SK-N-MC (cell line): ENCODE results near the gene ACTN1.

ENCODE experiments used
- DNase-seq: peaks from one replicate; pipeline ENCODE4 v3.0.0-alpha.2; 2011; ENCODE audit warnings: low read depth, low spot score
- H3K27ac ChIP-seq: fragments of 200-600 bp; sonication (generic); 2 replicates; pipeline ENCODE4 v1.5.1; 2016; ENCODE audit warnings: mixed run types
- H3K36me3 ChIP-seq: fragments of 200-600 bp; sonication (generic); 2 replicates; pipeline ENCODE4 v1.6.1; 2017; ENCODE audit warnings: antibody characterized with exemption, low read length, mixed read lengths; ENCODE audit not compliant: insufficient read depth
- H3K4me3 ChIP-seq: fragments of 200-600 bp; sonication (generic); 2 replicates; pipeline ENCODE4 v1.5.1; 2016
- H3K9ac ChIP-seq: fragments of 200-600 bp; sonication (generic); 2 replicates; pipeline ENCODE4 v1.8.0; 2017; ENCODE audit warnings: mixed run types, mixed read lengths; ENCODE audit not compliant: insufficient read length
- H3K9me3 ChIP-seq: fragments of 200-600 bp; sonication (generic); 2 replicates; pipeline ENCODE4 v1.6.1; 2017; ENCODE audit warnings: low read depth, mild to moderate bottlenecking, antibody characterized with exemption, low read length, moderate library complexity, mixed read lengths
- EZH2 ChIP-seq: fragments of 200-600 bp; sonication (generic); IDR thresholded peaks from one replicate; pipeline ENCODE4 v1.6.1; 2017; ENCODE audit warnings: antibody characterized with exemption
- FOXP2 ChIP-seq: optimal IDR thresholded peaks from 2 replicates; pipeline ENCODE3; 2011; ENCODE audit warnings: mild to moderate bottlenecking, moderate library complexity; ENCODE audit not compliant: insufficient read depth; ENCODE audit errors: extremely low read length, control extremely low read depth
- POLR2AphosphoS5 ChIP-seq: IDR thresholded peaks from 2 replicates; pipeline ENCODE4 v1.6.1; 2012; ENCODE audit warnings: mild to moderate bottlenecking, low read depth, low read length, borderline replicate concordance

ACTN1 gene

DNA sequence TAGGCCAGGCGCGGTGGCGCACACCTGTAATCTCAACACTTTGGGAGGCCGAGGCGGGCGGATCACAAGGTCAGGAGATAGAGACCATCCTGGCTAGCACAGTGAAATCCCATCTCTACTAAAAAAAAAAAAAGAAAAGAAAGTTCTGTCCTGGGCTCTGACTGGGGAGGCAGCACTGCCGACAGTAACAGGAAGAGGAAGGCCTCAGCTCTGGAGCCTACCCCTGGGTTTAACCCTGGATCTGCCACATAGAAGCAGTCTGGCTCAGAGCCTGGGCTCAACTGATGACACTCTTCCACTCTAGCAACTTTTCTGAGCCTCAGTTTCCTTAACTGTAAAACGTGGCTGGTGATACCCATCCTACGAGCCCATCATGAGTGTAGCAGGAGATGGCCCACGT is 60.5 kb downstream of the ACTN1 start:
- TF ChIP-seq FOXP2: no peak
- TF ChIP-seq POLR2AphosphoS5: no peak
- no peak for TF ChIP-seq EZH2
- DNase-seq: no peak
- Histone ChIP-seq H3K36me3 (peaks cover 10% of the 10 kb centered on the region), H3K9ac (no peak overlapping the region), H3K4me3 (no peak overlapping the region), H3K9me3 (no peaks in the 10 kb centered on the region), H3K27ac (no peak overlapping the region)

DNA sequence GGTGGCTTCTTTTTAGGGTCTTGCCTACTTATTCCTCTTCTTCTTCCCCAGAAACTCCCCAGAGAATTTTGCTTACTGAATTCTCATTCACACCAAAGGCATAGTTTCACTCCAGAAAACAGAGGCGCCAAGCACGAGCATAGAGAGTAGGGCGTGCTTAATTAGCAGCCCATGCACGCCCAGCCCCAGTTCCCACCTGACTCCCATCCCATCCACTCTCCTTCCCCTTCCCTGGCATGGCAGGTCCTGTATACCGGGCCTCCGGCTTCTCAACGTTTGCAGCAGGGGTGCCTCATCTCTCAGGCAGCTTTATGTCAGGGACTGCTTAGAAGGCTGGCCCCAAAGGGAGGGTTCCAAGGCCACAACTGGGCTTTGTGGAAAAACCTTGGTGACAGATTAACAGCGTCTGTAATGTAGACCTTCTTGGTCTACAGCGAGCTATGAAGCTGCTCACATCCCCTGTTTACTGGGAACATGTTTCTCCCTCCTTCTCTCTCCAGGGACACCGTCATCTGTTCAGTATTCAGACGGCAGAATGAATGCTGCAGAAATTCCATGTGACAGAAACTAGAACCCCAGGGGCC is 62.7 kb downstream of the ACTN1 start:
- Histone ChIP-seq H3K9me3 (no peaks in the 10 kb centered on the region), H3K9ac (no peak overlapping the region), H3K4me3 (no peak overlapping the region), H3K27ac (no peak overlapping the region), H3K36me3 (peaks cover 10% of the 10 kb centered on the region)
- no peak for TF ChIP-seq POLR2AphosphoS5
- no peak for TF ChIP-seq EZH2
- no peak for TF ChIP-seq FOXP2
- no peak for DNase-seq

DNA sequence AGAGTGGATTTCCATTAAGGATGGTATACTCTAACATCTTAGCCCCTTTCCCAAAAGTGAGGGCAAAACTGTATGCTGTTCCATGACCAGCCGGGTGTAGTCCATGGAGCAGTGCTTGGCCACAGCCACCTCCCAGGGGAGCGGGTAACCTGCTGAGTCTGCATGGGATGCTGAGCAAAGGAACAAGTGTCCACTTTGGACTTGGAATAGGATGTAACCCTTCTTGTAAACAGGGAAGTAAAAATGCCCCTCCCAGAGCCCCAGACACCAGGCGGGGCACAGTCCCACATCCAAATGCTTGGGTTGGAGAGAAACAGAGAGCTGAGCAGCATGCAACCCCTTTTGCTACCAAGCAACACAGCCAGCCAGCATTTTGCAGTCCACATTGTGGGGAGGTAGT is 65.6 kb downstream of the ACTN1 start:
- Histone ChIP-seq H3K9me3 (no peaks in the 10 kb centered on the region), H3K4me3 (no peak overlapping the region), H3K9ac (no peak overlapping the region), H3K27ac (no peak overlapping the region), H3K36me3 (no peaks in the 10 kb centered on the region; the same call in none of the 2 replicates)
- TF ChIP-seq POLR2AphosphoS5: no peak
- no peak for TF ChIP-seq EZH2
- TF ChIP-seq FOXP2: no peak
- DNase-seq: no peak

DNA sequence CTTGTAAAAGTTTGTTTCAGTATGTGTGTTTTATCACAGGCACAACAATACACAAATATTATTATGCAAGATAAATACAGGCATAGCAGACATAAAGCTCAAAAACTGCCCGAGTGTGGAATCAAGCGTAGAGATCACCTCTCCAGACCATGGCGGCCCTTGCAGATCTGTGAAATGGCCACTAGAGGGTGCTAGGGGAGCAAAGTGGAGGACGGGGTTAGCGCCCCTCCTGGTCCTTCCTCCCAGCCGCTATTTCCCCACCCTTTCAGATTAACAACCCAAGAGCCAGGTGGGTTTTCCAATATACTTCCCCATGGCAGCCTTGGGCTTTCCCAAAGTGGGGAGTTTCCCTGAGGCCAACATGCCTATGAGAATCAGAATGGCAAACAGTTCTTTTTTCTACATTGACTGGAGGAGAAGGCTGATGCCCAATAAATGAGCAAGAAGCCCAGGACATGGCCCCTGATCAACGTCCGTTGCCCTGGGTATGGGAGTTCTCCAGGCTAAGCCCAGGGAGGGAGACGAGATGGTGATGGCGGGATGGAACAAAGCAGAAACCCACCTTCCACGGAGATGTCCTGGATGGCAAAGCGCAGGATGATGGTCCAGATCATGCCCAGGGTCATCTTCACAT is 67.4 kb downstream of the ACTN1 start:
- H3K36me3 ChIP-seq: no peaks in the 10 kb centered on the region; the same call in none of the 2 replicates
- no peaks in the 10 kb centered on the region for H3K9me3 ChIP-seq
- no peak overlapping the region for H3K9ac ChIP-seq
- peak; percentile 42 for DNase-seq
- TF ChIP-seq FOXP2 (no peak), POLR2AphosphoS5 (no peak), EZH2 (no peak)
- no peak overlapping the region for H3K4me3 ChIP-seq
- no peak overlapping the region for H3K27ac ChIP-seq

DNA sequence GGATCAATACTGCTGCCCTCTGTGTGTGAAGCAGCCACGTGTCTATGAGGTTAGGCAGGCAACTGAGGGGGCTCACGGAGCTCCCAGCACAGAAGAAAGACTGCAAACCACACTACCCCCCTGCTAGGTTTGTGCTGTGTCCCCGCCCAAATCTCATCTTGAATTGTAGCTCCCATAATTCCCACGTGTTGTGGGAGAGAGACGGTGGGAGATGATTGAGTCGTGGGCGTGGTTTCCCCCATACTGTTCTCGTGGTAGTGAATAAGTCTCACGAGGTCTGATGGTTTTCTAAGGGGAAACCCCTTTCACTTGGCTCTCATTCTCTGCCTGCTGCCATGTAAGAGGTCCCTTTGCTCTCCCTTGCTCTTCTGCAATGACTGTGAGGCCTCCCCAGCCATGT is 68.6 kb downstream of the ACTN1 start:
- H3K36me3 ChIP-seq: no peaks in the 10 kb centered on the region; the same call in none of the 2 replicates
- no peak overlapping the region for H3K4me3 ChIP-seq
- peak overlapping the region; percentile 46 for H3K9ac ChIP-seq
- no peaks in the 10 kb centered on the region for H3K9me3 ChIP-seq
- DNase-seq: no peak
- 0 out of 2 replicates have a peak overlapping the region, but pooled peaks have one; percentile 32 for H3K27ac ChIP-seq
- TF ChIP-seq POLR2AphosphoS5: no peak
- TF ChIP-seq EZH2: no peak
- TF ChIP-seq FOXP2: no peak

DNA sequence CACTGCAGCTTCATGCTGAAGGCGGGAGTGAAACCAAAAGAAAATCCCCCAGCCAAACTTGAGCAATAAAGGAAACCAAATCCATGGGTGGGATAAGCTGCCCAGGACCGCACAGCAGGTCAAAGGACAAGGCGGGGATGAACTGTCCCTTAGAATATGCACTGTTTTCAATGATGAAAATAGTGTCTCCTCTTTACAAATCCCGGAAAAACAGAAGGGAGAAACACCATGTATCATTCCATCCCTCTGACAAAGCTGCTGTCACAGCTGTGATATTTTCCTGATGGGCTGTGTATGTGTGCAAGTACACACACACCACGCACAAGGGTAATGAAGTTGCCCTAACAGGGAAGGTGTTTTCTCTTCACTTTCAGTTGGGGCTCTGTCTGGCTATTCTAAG is 70.3 kb downstream of the ACTN1 start:
- Histone ChIP-seq H3K27ac (no peak overlapping the region), H3K4me3 (no peak overlapping the region), H3K36me3 (no peaks in the 10 kb centered on the region; the same call in none of the 2 replicates), H3K9me3 (no peaks in the 10 kb centered on the region), H3K9ac (no peak overlapping the region)
- TF ChIP-seq EZH2 (no peak), FOXP2 (no peak), POLR2AphosphoS5 (no peak)
- no peak for DNase-seq

DNA sequence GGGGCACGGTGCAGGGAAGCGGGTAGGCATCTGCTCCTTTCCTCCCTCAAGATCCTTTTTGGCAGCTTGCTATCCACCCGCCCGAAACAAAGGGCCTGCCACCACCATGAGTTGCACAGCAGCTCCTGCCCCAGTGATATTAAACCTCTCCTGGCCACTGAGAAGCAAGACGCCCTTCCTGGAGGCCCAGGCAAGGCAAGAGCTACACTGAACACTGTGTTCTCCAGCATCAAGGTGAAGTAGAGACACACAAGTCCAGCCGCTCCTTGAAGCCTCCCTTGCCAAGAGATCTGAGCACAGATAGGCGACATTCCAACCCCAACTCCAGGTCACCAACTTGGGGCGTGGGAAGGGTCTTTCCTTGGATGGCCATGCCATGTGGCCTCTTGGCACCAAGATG is 70.9 kb downstream of the ACTN1 start:
- no peak overlapping the region for H3K9ac ChIP-seq
- DNase-seq: no peak
- no peak overlapping the region for H3K4me3 ChIP-seq
- no peaks in the 10 kb centered on the region for H3K9me3 ChIP-seq
- no peaks in the 10 kb centered on the region; the same call in none of the 2 replicates for H3K36me3 ChIP-seq
- no peak overlapping the region for H3K27ac ChIP-seq
- TF ChIP-seq EZH2 (no peak), POLR2AphosphoS5 (no peak), FOXP2 (no peak)

DNA sequence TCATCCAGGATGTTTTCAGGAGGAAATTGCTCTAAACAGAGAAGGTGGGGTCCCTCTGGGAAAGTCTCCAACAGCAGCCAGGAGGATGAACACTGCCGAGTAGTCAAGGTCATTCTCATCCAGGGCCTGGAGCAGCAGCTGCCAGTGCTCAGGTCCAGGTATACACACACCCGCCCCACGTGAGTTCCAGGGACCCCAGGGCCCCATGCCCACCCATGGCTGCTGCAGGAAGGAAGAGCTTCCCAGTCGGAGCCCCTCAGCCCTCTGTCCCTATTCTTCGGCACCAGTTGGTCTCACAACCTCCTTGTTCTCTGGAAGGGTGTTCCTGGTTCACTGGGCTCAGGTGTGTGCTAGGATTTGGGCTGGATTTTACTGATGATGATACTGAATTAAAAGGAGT is 72.7 kb downstream of the ACTN1 start:
- Histone ChIP-seq H3K36me3 (no peaks in the 10 kb centered on the region; the same call in none of the 2 replicates), H3K9me3 (no peaks in the 10 kb centered on the region), H3K9ac (no peak overlapping the region), H3K27ac (no peak overlapping the region), H3K4me3 (no peak overlapping the region)
- TF ChIP-seq POLR2AphosphoS5: no peak
- no peak for DNase-seq
